Skin epidermis (tissue), 12 donors: ENCODE data around the gene S100A13.
"Not testable (repeated sequence)": the region's sequence is repeated elsewhere in the genome, so short reads cannot be mapped to it uniquely, and the experiment has no call there.

Source experiments
- H3K27ac ChIP-seq, 21 experiments: fragments of 200-600 bp; sonication (generic) in 11 of 21; one replicate each; pipeline ENCODE4 v1.5.0; 2020; ENCODE audit warnings: mild to moderate bottlenecking in 3 of 21, inconsistent platforms in 2 of 21, moderate library complexity in 2 of 21
- H3K4me3 ChIP-seq, 7 experiments: fragments of 200-600 bp; sonication (generic) in 2 of 7; one replicate each; pipeline ENCODE4 v1.5.0; 2020; ENCODE audit warnings: inconsistent platforms in 2 of 7, mild to moderate bottlenecking in 2 of 7, moderate library complexity in 1 of 7

The S100A13 gene

DNA sequence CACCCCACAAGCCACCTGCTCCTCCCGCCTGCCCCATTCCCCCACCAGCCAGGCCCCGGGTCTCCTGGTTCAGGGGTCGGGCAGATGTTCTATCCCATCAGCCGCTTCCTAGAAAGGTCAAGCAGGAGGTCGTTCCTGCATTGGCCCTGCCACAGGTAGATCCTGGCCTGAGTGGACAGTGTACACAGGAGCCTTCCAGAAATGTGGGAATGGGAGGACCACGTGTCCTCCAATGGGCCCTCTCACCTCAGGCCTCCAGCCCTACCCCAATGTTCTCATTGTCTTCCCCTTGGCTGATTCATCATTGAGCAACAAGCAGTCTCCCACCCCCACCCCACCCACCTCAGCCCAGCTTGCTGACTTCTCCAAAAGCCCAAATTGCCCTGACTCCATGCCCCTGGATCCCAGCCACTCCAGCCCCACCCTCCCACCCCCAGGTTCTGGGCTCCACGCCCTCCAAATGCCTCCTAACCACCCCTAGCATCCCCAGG is 16.4 kb downstream of the S100A13 start:
- peak overlapping the region in 20 of 21 experiments; percentile 49 to 98 (median 92) for H3K27ac ChIP-seq
- H3K4me3 ChIP-seq, result peak overlapping the region; percentile 14 to 73 (median 50)

GRCh38 chr1:153610334-153610733 is 17.0 kb downstream of the S100A13 start:
- peak overlapping the region in 20 of 21 experiments; percentile 49 to 98 (median 90) for H3K27ac ChIP-seq
- H3K4me3 ChIP-seq, result peak overlapping the region; percentile 14 to 73 (median 50)

GRCh38 chr1:153609585-153609907 is 17.8 kb downstream of the S100A13 start:
- H3K27ac ChIP-seq, result peak overlapping the region in 20 of 21 experiments; percentile 49 to 98 (median 90)
- peak overlapping the region in 4 of 7 experiments; percentile 25 to 73 (median 39) for H3K4me3 ChIP-seq

- Histone ChIP-seq H3K27ac (peak overlapping the region; percentile 34 to 98 (median 90)), H3K4me3 (peak overlapping the region; percentile 20 to 73 (median 32))
Observed at GRCh38 chr1:153608742-153609584, 18.3 kb downstream of the S100A13 start.

- Histone ChIP-seq H3K27ac (peak overlapping the region; percentile 34 to 98 (median 90)), H3K4me3 (peak overlapping the region; percentile 20 to 73 (median 32))
Observed at GRCh38 chr1:153608089-153608682, 19.1 kb downstream of the S100A13 start.

DNA sequence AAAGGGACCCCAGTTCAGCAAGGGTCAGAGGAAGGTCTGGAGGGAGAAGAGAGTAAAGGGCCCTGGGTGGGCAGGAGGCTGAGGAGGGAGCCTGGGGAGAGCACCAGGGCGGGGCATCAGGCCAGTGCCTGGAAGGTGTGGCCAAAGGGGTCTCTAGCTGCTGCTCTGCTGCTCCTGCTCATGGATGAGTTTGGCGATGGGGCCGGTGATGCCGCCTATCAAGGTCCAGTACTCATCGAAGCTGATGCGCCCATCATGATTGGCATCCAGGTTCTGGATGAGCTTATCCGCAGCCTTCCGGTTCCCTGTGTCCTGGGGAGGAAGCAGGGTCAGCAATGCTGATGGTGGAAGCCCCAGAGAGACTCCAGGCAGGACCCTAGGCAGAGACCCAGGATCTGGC is 19.9 kb downstream of the S100A13 start:
- peak overlapping the region in 1 of 7 experiments; percentile 73 for H3K4me3 ChIP-seq
- peak overlapping the region in 14 of 21 experiments; percentile 38 to 98 (median 92) for H3K27ac ChIP-seq

DNA sequence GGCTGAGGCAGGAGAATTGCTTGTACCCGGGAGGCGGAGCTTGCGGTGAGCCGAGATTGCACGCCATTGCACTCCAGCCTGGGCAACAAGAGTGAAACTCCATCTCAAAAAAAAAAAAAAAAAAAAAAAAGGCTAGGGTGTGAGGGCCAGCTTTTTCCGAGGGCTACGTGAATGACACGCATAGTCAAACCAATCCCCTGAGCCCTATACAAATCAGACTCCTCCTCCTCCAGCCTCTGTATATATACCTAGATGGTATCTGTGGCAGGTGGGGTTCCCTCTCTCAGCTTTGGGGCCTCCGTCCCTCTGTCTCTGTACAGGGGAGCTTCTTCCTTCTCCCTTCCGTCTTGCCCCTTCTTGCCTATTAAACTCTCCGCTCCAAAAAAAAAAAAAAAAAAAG is 21.1 kb downstream of the S100A13 start:
- Histone ChIP-seq H3K4me3 (no peak overlapping the region), H3K27ac (peak overlapping the region in 3 of 21 experiments; percentile 14 to 95 (median 90))

DNA sequence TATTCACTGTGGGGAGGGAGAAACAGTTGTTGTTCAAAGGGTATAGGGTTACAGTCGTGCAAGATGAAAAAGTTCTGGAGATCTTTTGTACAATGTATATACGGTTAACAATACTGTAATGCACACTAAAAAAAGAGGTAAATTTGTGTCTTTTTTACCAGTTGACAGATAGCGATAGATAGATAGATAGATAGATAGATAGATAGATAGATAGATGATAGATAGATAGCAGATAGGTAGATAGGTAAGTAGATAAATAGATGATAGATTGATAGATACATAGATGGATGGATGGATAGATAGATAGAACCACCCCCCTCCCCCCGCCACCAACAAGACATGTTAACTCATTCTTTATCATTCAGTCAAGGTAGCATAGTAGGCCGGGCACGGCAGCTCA is 24.6 kb downstream of the S100A13 start:
- Histone ChIP-seq H3K27ac (no peak overlapping the region), H3K4me3 (no peak overlapping the region)

DNA sequence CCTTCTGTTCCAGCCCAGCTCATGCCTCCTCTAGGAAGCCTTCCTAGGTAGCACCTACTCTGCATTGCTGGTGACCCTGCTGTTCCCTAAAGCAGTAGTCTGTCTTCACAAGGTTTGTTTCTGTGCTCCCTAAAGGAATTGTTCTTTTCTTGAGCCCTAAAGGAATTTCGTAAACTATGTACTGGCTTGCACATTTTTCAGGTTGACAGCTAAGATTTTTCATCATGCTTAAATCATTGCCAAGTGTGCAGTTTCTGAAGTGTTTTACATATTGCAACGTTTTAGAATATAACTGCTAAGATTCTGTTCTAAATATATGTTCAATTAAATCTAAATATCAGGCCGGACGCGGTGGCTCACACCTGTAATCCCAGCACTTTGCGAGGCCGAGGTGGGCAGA is 27.5 kb downstream of the S100A13 start:
- no peak overlapping the region for H3K4me3 ChIP-seq
- H3K27ac ChIP-seq, result peak overlapping the region in 3 of 21 experiments; percentile 20 to 48 (median 30)

- peak overlapping the region in 14 of 21 experiments; percentile 9 to 79 (median 46) for H3K27ac ChIP-seq
Observed at GRCh38 chr1:153598309-153599172, 28.8 kb downstream of the S100A13 start.

DNA sequence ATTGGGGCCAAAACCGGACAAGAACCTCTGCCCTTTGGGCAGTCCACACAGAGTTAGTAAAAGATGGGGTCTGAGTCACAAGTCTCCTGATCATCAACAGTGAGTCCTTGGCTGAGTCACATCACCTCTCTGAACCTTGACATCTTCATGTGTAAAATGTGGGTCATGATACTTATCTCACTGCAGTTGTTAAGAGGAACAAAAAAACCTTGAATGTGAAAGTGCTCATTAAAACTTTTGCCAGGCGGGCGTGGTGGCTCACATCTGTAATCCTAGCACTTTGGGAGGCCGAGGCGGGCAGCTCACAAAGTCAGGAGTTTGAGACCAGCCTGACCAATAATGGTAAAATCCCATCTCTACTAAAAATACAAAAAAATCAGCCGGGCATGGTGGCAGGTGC is 30.1 kb downstream of the S100A13 start:
- Histone ChIP-seq H3K4me3 (no peak overlapping the region), H3K27ac (no peak overlapping the region)

More at GRCh38 chr1:153598309-153599172, 28.8 kb downstream of the S100A13 start:
- no peak overlapping the region for H3K4me3 ChIP-seq

GRCh38 chr1:153592748-153593147 is 34.6 kb downstream of the S100A13 start:
- Histone ChIP-seq H3K4me3 (no peak overlapping the region), H3K27ac (no peak overlapping the region)

DNA sequence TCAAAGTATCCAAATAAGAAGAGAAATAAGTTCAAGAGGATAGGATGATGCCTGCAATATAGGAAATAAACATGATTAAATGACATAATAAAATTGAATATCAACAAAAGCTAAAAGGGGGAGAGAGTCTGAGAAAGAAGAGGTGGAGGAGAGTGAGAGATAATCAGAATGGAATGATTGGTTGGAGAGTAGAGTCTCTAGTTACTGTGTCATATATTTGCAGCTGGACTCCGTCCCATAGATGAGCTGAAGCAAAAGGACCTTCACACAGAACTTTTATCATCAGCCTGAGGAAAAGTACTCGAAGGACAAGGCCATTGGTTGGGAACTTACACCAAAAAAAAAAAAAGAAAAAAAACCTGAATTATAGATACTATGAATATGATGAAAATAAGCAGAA is 38.8 kb downstream of the S100A13 start:
- Histone ChIP-seq H3K4me3 (no peak overlapping the region), H3K27ac (no peak overlapping the region)

DNA sequence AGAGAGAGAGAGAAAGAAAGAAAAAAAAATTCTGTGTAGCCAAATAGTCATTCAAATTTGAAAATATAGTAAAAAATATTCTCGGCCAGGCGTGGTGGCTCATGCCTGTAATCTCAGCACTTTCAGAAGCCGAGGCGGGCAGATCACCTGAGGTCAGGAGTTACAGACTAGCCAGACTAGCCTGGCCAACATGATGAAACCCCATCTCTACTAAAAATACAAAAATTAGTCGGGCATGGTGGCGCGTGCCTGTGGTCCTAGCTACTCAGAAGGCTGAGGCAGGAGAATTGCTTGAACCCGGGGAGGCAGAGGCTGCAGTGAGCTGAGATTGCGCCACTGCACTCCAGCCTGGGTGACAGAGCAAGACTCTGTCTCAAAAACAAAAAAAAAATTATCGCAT is 39.3 kb downstream of the S100A13 start:
- not testable (repeated sequence) for H3K27ac ChIP-seq

GRCh38 chr1:153587314-153587713 is 40.0 kb downstream of the S100A13 start:
- no peak overlapping the region for H3K27ac ChIP-seq
- no peak overlapping the region for H3K4me3 ChIP-seq

More for the DNA sequence above, 39.3 kb downstream of the S100A13 start:
- H3K4me3 ChIP-seq, result not testable (repeated sequence)

DNA sequence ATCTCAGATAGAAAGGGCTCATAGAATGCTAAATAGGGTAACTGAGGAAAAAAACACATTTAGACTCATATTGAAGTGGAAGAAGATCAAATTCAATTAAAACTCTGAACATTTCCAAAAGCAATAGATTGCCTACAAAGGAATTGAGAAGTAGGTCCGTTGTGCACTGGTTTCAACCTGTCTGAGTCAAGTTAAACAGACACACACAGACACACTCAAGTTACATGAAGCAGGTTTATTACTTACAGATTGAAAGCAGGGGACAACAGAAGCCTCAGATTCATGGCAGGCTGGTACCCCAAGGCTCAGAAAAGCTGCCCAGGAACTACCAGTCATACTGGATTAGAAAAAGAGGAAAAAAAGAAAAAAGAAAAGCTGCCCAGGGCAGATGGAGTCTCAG is 41.0 kb downstream of the S100A13 start:
- no peak overlapping the region for H3K27ac ChIP-seq
- H3K4me3 ChIP-seq, result no peak overlapping the region

- no peak overlapping the region for H3K27ac ChIP-seq
- H3K4me3 ChIP-seq, result no peak overlapping the region
Observed at GRCh38 chr1:153585006-153585405, 42.3 kb downstream of the S100A13 start.

DNA sequence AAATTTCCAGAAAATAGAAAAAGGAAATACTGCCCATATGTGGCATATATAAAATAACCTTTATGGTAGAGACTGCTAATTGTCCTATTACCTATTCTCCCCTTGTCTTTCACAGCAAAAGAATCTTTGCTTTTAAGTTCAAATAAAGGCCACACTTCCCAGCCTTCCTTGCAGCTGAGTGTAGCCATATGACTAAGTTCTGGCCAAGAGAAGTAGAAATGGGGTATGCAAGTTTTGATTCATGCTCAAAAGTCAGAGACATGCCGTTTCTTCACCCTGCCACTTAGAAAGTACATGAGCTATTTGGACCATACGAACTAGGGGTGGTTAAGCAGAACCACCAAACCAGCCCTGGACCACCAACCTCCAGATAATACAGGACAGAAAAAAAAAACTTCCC is 43.3 kb downstream of the S100A13 start:
- Histone ChIP-seq H3K4me3 (no peak overlapping the region), H3K27ac (no peak overlapping the region)

DNA sequence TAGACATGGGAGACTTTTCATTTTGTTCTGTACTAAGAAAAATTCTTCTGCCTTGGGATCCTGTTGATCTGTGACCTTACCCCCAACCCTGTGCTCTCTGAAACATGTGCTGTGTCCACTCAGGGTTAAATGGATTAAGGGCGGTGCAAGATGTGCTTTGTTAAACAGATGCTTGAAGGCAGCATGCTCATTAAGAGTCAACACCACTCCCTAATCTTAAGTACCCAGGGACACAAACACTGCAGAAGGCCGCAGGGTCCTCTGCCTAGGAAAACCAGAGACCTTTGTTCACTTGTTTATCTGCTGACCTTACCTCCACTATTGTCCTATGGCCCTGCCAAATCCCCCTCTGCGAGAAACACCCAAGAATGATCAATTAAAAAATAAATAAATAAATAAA is 43.8 kb downstream of the S100A13 start:
- not testable (repeated sequence) for H3K4me3 ChIP-seq, H3K27ac ChIP-seq

GRCh38 chr1:153582836-153583235 is 44.5 kb downstream of the S100A13 start:
- H3K4me3 ChIP-seq, result peak overlapping the region in 2 of 7 experiments; percentile 21 to 23
- H3K27ac ChIP-seq, result peak overlapping the region in 1 of 21 experiments; percentile 9
